Central memory CD8-positive, alpha-beta T cell (primary cell): Measurements from ENCODE around the gene GPR26.
"Not testable (repeated sequence)": the region's sequence is repeated elsewhere in the genome, so short reads cannot be mapped to it uniquely, and the experiment has no call there.

Source experiments
- ATAC-seq: fragments of 150-1000 bp; cut with Tn5 transposase; replicated peaks from 2 replicates; pipeline ENCODE4 v1.10.0; 2022; ENCODE audit warnings: mild to moderate bottlenecking, moderate FRiP score, moderate number of reproducible peaks; ENCODE audit not compliant: poor library complexity, severe bottlenecking; ENCODE audit errors: extremely low read depth
- DNase-seq, 2 donors: peaks; one replicate each; pipeline ENCODE4 v3.0.0; 2021; ENCODE audit warnings: low spot score in 2 of 2
- H3K27ac Mint-ChIP-seq: one replicate; pipeline ENCODE4 v1.8.0; 2022; ENCODE audit warnings: low read depth, mild to moderate bottlenecking, moderate library complexity, mixed read lengths
- H3K27me3 Mint-ChIP-seq: one replicate; pipeline ENCODE4 v1.8.0; 2022; ENCODE audit warnings: mixed read lengths
- H3K36me3 Mint-ChIP-seq: one replicate; pipeline ENCODE4 v1.8.0; 2022; ENCODE audit warnings: mild to moderate bottlenecking, moderate library complexity, mixed read lengths; ENCODE audit not compliant: insufficient read depth
- H3K4me1 Mint-ChIP-seq: one replicate; pipeline ENCODE4 v1.8.0; 2022; ENCODE audit warnings: mixed read lengths
- H3K4me3 Mint-ChIP-seq: one replicate; pipeline ENCODE4 v1.8.0; 2022; ENCODE audit warnings: mild to moderate bottlenecking, moderate library complexity, mixed read lengths
- H3K9me3 Mint-ChIP-seq: one replicate; pipeline ENCODE4 v1.8.0; 2022; ENCODE audit warnings: mixed read lengths

The GPR26 gene

GRCh38 chr10:123724747-123725146 is 58.6 kb downstream of the GPR26 start:
- DNase-seq (no peak), ATAC-seq (no peak)
- Mint-ChIP-seq H3K27ac (no peak overlapping the region), H3K4me1 (no peaks in the 10 kb centered on the region), H3K36me3 (peaks cover 1% of the 10 kb centered on the region), H3K9me3 (no peaks in the 10 kb centered on the region), H3K27me3 (peaks cover 29% of the 10 kb centered on the region), H3K4me3 (no peak overlapping the region)

DNA sequence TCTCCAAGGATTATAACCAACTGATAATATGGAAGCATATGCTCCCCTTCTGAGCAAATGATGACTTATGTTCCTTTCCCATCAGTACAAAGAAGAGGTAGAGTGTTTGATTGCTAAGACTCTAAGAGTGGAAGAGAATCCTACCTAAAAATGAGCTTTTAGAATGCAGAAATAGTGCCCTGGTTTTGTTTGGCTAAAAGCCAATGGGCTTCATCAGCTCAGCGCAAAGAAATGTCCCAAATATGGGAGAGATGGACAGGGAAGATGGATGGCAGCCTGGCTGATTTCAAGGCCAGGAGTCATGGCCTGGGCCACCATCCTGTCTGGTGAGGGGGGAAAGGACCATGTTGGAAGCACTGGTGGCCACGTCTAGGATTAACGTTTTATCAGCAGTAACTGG is 60.2 kb downstream of the GPR26 start:
- no peak for DNase-seq
- no peak overlapping the region for H3K27ac Mint-ChIP-seq
- no peaks in the 10 kb centered on the region for H3K4me1 Mint-ChIP-seq
- H3K27me3 Mint-ChIP-seq: peaks cover 25% of the 10 kb centered on the region
- H3K36me3 Mint-ChIP-seq: peaks cover 1% of the 10 kb centered on the region
- no peak overlapping the region for H3K4me3 Mint-ChIP-seq
- no peak for ATAC-seq
- no peaks in the 10 kb centered on the region for H3K9me3 Mint-ChIP-seq

GRCh38 chr10:123726836-123727235 is 60.7 kb downstream of the GPR26 start:
- no peak overlapping the region for H3K4me3 Mint-ChIP-seq
- no peaks in the 10 kb centered on the region for H3K9me3 Mint-ChIP-seq
- DNase-seq (no peak), ATAC-seq (no peak)
- no peaks in the 10 kb centered on the region for H3K4me1 Mint-ChIP-seq
- no peak overlapping the region for H3K27ac Mint-ChIP-seq
- H3K27me3 Mint-ChIP-seq: peaks cover 20% of the 10 kb centered on the region
- peaks cover 1% of the 10 kb centered on the region for H3K36me3 Mint-ChIP-seq

GRCh38 chr10:123729523-123729922 is 63.4 kb downstream of the GPR26 start:
- no peaks in the 10 kb centered on the region for H3K4me1 Mint-ChIP-seq
- no peak for DNase-seq
- no peak overlapping the region for H3K27ac Mint-ChIP-seq
- H3K36me3 Mint-ChIP-seq: peaks cover 1% of the 10 kb centered on the region
- H3K4me3 Mint-ChIP-seq: no peak overlapping the region
- H3K27me3 Mint-ChIP-seq: peaks cover 8% of the 10 kb centered on the region
- no peak for ATAC-seq
- H3K9me3 Mint-ChIP-seq: no peaks in the 10 kb centered on the region

DNA sequence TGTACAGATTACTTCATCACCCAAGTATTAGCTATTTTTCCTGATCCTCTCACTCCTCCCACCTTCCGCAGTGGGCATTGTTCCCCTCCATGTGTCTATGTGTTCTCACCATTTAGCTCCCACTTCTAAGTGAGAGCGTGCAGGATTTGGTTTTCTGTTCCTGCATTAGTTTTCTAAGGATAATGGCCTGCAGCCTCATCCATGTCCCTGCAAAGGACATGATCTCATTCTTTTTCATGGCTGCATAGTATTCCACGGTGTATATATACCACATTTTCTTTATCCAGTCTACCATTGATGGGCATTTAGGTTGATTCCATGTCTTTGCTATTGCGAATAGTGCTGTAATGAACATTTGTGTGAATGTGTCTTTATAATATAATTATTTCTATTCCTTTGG is 70.8 kb downstream of the GPR26 start:
- H3K36me3 Mint-ChIP-seq, H3K4me1 Mint-ChIP-seq, H3K4me3 Mint-ChIP-seq, ATAC-seq, H3K9me3 Mint-ChIP-seq, DNase-seq, H3K27ac Mint-ChIP-seq: not testable (repeated sequence)
- peaks cover 13% of the 10 kb centered on the region for H3K27me3 Mint-ChIP-seq

- H3K27me3 Mint-ChIP-seq: peaks cover 33% of the 10 kb centered on the region
- no peaks in the 10 kb centered on the region for H3K36me3 Mint-ChIP-seq
- no peak overlapping the region for H3K4me3 Mint-ChIP-seq
- ATAC-seq (no peak), DNase-seq (no peak)
- H3K9me3 Mint-ChIP-seq: no peaks in the 10 kb centered on the region
- no peak overlapping the region for H3K27ac Mint-ChIP-seq
- H3K4me1 Mint-ChIP-seq: no peaks in the 10 kb centered on the region
Observed at GRCh38 chr10:123741146-123741545, 75.0 kb downstream of the GPR26 start.

DNA sequence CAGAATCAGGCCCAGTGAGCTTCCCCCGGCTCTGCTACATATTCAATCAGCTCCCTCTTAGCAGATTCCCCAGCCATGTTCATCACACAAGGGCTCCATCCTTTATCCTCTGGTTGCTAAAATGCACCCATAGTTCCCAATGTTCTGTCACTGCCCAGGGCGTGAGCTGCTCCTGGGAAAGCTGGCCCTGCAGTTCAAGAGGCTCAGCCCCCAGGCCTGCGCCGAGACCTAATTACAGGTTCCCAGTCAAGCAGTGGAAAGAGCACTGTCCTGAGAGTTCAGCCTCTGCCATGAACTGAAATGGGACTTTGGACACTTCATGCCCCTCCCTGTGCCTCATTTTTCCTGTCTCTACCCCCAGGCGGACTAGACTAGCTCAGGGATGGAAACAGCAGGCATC is 75.6 kb downstream of the GPR26 start:
- H3K4me1 Mint-ChIP-seq: no peaks in the 10 kb centered on the region
- DNase-seq (no peak), ATAC-seq (no peak)
- H3K27me3 Mint-ChIP-seq: peaks cover 39% of the 10 kb centered on the region
- H3K27ac Mint-ChIP-seq: no peak overlapping the region
- H3K36me3 Mint-ChIP-seq: no peaks in the 10 kb centered on the region
- no peak overlapping the region for H3K4me3 Mint-ChIP-seq
- H3K9me3 Mint-ChIP-seq: no peaks in the 10 kb centered on the region

- Mint-ChIP-seq H3K36me3 (no peaks in the 10 kb centered on the region), H3K9me3 (no peaks in the 10 kb centered on the region), H3K4me1 (no peaks in the 10 kb centered on the region), H3K27me3 (peaks cover 40% of the 10 kb centered on the region), H3K4me3 (no peak overlapping the region), H3K27ac (no peak overlapping the region)
- ATAC-seq (no peak), DNase-seq (no peak)
Observed at GRCh38 chr10:123742751-123743440, 76.7 kb downstream of the GPR26 start.

- Mint-ChIP-seq H3K4me3 (no peak overlapping the region), H3K27me3 (peaks cover 40% of the 10 kb centered on the region), H3K27ac (no peak overlapping the region), H3K36me3 (no peaks in the 10 kb centered on the region), H3K4me1 (no peaks in the 10 kb centered on the region), H3K9me3 (no peaks in the 10 kb centered on the region)
- DNase-seq (no peak), ATAC-seq (no peak)
Observed at GRCh38 chr10:123743441-123744223, 77.5 kb downstream of the GPR26 start.

DNA sequence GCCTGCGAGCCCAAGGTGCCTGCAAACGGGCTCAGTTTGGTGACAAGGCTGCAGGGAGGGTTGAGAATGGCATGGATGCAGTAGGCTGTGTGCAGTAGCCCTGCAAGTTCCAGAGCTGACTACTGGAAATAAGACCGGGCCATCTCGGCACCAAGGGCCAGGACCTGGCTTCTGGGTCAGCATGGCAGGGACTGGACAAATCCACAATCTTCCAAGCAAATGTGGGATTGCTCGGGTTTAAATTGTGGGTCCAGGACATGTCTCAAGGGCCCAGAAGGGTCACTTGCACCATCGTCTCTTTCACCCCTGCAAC is 78.0 kb downstream of the GPR26 start:
- H3K27ac Mint-ChIP-seq: no peak overlapping the region
- DNase-seq: no peak
- no peaks in the 10 kb centered on the region for H3K9me3 Mint-ChIP-seq
- no peaks in the 10 kb centered on the region for H3K4me1 Mint-ChIP-seq
- peaks cover 40% of the 10 kb centered on the region for H3K27me3 Mint-ChIP-seq
- no peak overlapping the region for H3K4me3 Mint-ChIP-seq
- ATAC-seq: no peak
- no peaks in the 10 kb centered on the region for H3K36me3 Mint-ChIP-seq
